ENCODE data around the gene BUD31. TPM values are rescaled to one million over a fixed set of nuclear protein-coding genes. Genes with fewer than 3 reads are reported as not detected.
A peak's percentile ranks its signal among the peaks of the same experiment; 100 is the strongest.

BUD31 gene
- total and polyA plus RNA-seq, 2 of the 8 experiments (the other 6 are each of a cell fraction or from before 2014, with no cell fraction given) = 46.7 to 114 TPM

DNA sequence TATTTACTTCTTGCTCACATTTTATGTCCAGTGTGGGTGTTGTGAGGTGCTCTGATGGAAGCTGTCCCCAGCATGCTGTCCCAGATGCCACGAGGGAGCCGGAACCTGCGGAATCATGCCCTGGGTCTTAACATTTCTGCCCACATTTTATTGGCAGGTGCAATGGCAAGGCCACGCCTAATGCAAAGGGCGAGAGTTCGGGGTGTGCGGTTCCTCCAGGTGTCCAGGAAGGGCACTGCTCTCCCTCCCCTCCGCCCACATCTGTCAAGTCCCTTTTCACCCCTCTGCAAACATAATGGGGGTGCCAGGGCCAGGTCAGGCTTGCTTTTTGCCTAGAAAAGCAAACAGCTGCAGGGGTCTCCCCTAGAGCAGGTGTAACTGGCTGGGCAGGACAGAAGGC lies 16.7 kb upstream of the BUD31 start:
- POLR2A ChIA-PET (ENCODE audit: partially characterized antibody) = interaction anchor here (0.9 to 7.9 kb wide), 9 partner anchors 9 to 47 kb away, joined by 3 to 150 read pairs (median 18); partner anchors contain the start of genes ARPC1B, BUD31, CPSF4 and PDAP1
- CTCF ChIA-PET (ENCODE audit: partially characterized antibody) = interaction anchor here (1.0 to 7.1 kb wide), 5 partner anchors 15 to 78 kb away, joined by 3 to 40 read pairs (median 5); partner anchors contain the start of gene BUD31
- TF ChIP-seq SP4 (IDR thresholded peaks at IDR 0.05; ENCODE audit: low read length) = no peak
- no peak for TF ChIP-seq POLR2AphosphoS5 (IDR thresholded peaks at IDR 0.05; ENCODE audit: low read depth, low read length)

More for the DNA sequence above, 16.7 kb upstream of the BUD31 start:
- H3K27me3 ChIP-seq (replicated peaks in 1 of 4; ENCODE audit: control insufficient read depth in 3 of 4, extremely low read depth in 1 of 4, insufficient read depth in 3 of 4, low read length in 3 of 4) = no peaks in the 10 kb centered on the region
- WGBS, 2 experiments (ENCODE audit: extremely low coverage in 1 of 2, insufficient coverage in 1 of 2, insufficient read length in 1 of 2, insufficient replicate concordance in 2 of 2, low coverage in 1 of 2, low lambda C conversion rate in 2 of 2, missing lambda C conversion rate in 1 of 2) = 82% methylated on average over 8 of the region's 8 CpGs; no CpG with 5 or more reads in 1 of the 2 experiments
- no peak overlapping the region for H3K23ac ChIP-seq (ENCODE audit: insufficient read length)
- H3K4me2 ChIP-seq (ENCODE audit: insufficient read depth in 1 of 2, low read depth in 2 of 2, low read length in 2 of 2) = peak overlapping the region; percentile 55 to 84
- FAIRE-seq (no peak), DNase-seq (ENCODE audit: low read depth in 1 of 2, low spot score in 2 of 2) (no peak)
- H3K14ac ChIP-seq (ENCODE audit: insufficient read length) = no peak overlapping the region
- no peak overlapping the region for H2BK12ac ChIP-seq (ENCODE audit: low read depth, low read length)
- H2BK15ac ChIP-seq (ENCODE audit: low read length) = no peak overlapping the region
- no peak overlapping the region for H4K5ac ChIP-seq (ENCODE audit: insufficient read length, low read depth, low read length)
- no peak overlapping the region for H3K18ac ChIP-seq (ENCODE audit: extremely low read depth, low read length)
- no peaks in the 10 kb centered on the region for H3K79me1 ChIP-seq (ENCODE audit: low read depth, low read length)
- H4K20me1 ChIP-seq (replicated peaks in 1 of 2; ENCODE audit: control insufficient read depth in 1 of 2, insufficient read depth in 2 of 2, low read length in 2 of 2) = peaks cover 8 to 9% of the 10 kb centered on the region in 2 experiments
- H2AFZ ChIP-seq (ENCODE audit: low read length) = no peak overlapping the region; the same call in 1 of the 2 replicates
- no peaks in the 10 kb centered on the region for H3K79me2 ChIP-seq (ENCODE audit: control insufficient read depth in 1 of 2, insufficient read depth in 2 of 2, low read length in 2 of 2)
- no peak overlapping the region for H4K8ac ChIP-seq (ENCODE audit: extremely low read depth, insufficient read depth, low read length)
- H3K9me3 ChIP-seq (ENCODE audit: insufficient read depth in 2 of 2, low read depth in 1 of 2, low read length in 1 of 2) = no peaks in the 10 kb centered on the region
- H2BK120ac ChIP-seq (replicated peaks; ENCODE audit: low read depth, low read length) = no peak overlapping the region
- H4K91ac ChIP-seq (replicated peaks; ENCODE audit: insufficient read length, low read length) = no peak overlapping the region
- no peak overlapping the region for H3K4ac ChIP-seq (replicated peaks; ENCODE audit: insufficient read length, low read depth, low read length)
- peak overlapping the region in 2 of 4 experiments; percentile 61 to 62; a peak in 2 of 7 replicates for H3K9ac ChIP-seq (replicated peaks in 1 of 4; ENCODE audit: extremely low read depth in 1 of 4, low read depth in 3 of 4, low read length in 3 of 4)
- H3K4me3 ChIP-seq (ENCODE audit: extremely low read depth in 1 of 4, insufficient read depth in 2 of 4, low read depth in 3 of 4, low read length in 4 of 4) = peak overlapping the region; percentile 31 to 70 (median 62); a peak in 7 of 8 replicates
- H3K36me3 ChIP-seq (ENCODE audit: control insufficient read depth in 2 of 4, insufficient read depth in 4 of 4, low read length in 3 of 4) = peaks cover 6 to 48% (median 22%) of the 10 kb centered on the region in 4 experiments
- H3K23me2 ChIP-seq (ENCODE audit: low read depth, low read length) = peaks cover 4% of the 10 kb centered on the region; the same call in 1 of the 2 replicates
- H2BK5ac ChIP-seq (ENCODE audit: low read depth, low read length) = 0 out of 2 replicates have a peak overlapping the region, but pooled peaks have one; percentile 90
- no peak overlapping the region for H3K56ac ChIP-seq (replicated peaks; ENCODE audit: insufficient read length, low read depth, low read length)
- no peak overlapping the region for H2BK20ac ChIP-seq (ENCODE audit: low read length)
- no peak overlapping the region for H3K27ac ChIP-seq (ENCODE audit: low read depth, low read length)
- H2AK5ac ChIP-seq (ENCODE audit: low read depth, low read length) = no peak overlapping the region
- peaks cover 2 to 12% (median 5%) of the 10 kb centered on the region in 4 experiments; a peak in 6 of 7 replicates for H3K4me1 ChIP-seq (replicated peaks in 1 of 4; ENCODE audit: control insufficient read depth in 3 of 4, insufficient read depth in 4 of 4, low read length in 3 of 4)
